ENCODE data around the gene TMEM86A.
"Not testable (repeated sequence)": the region's sequence is repeated elsewhere in the genome, so short reads cannot be mapped to it uniquely, and the experiment has no call there.

The TMEM86A gene
- 0.14 to 4.6 (median 0.82) reads per million in 3 experiments for total RNA-seq

GRCh38 chr11:18698341-18699268 lies at the start of gene TMEM86A:
TMEM86A (plus strand) TSS chr11:18698779; CDS start chr11:18698887, 108 bp downstream.
- peak; percentile 84 for DNase-seq

- no peak for DNase-seq
Measured at GRCh38 chr11:18650353-18650752, 48.2 kb upstream of the TMEM86A start.

- DNase-seq = peak; percentile 63
Measured at GRCh38 chr11:18650859-18651557, 47.6 kb upstream of the TMEM86A start.

GRCh38 chr11:18657673-18658072 lies 40.9 kb upstream of the TMEM86A start:
- no peak for DNase-seq

- DNase-seq = not testable (repeated sequence)
Measured at GRCh38 chr11:18665353-18665872, 33.2 kb upstream of the TMEM86A start.

GRCh38 chr11:18668131-18668530 lies 30.4 kb upstream of the TMEM86A start:
- no peak for DNase-seq

- peak; percentile 19 for DNase-seq
Measured at GRCh38 chr11:18669219-18669596, 29.4 kb upstream of the TMEM86A start.

GRCh38 chr11:18669711-18670110 lies 28.9 kb upstream of the TMEM86A start:
- DNase-seq = no peak

GRCh38 chr11:18671246-18671645 lies 27.3 kb upstream of the TMEM86A start:
- DNase-seq = no peak

- DNase-seq = peak; percentile 80
Measured at GRCh38 chr11:18672209-18672608, 26.4 kb upstream of the TMEM86A start.

- DNase-seq = no peak
Measured at GRCh38 chr11:18676803-18677202, 21.8 kb upstream of the TMEM86A start.

GRCh38 chr11:18677560-18677959 lies 21.0 kb upstream of the TMEM86A start:
- DNase-seq = no peak

- not testable (repeated sequence) for DNase-seq
Measured at GRCh38 chr11:18681949-18682348, 16.6 kb upstream of the TMEM86A start.

- DNase-seq = no peak
Measured at GRCh38 chr11:18682466-18682865, 16.1 kb upstream of the TMEM86A start.

- no peak for DNase-seq
Measured at GRCh38 chr11:18684267-18684666, 14.3 kb upstream of the TMEM86A start.

GRCh38 chr11:18691467-18692140 lies 7.0 kb upstream of the TMEM86A start:
- not testable (repeated sequence) for DNase-seq

- no peak for DNase-seq
Measured at GRCh38 chr11:18692941-18693760, 5.4 kb upstream of the TMEM86A start.

GRCh38 chr11:18696638-18697225 lies 1.8 kb upstream of the TMEM86A start:
- DNase-seq = no peak

GRCh38 chr11:18697576-18697975 lies 1.0 kb upstream of the TMEM86A start:
- DNase-seq = no peak

- no peak for DNase-seq
Measured at GRCh38 chr11:18699269-18699596, 654 bp downstream of the TMEM86A start.

GRCh38 chr11:18699848-18700261 lies 1.3 kb downstream of the TMEM86A start:
- DNase-seq = no peak

GRCh38 chr11:18700375-18700774 lies 1.8 kb downstream of the TMEM86A start:
- DNase-seq = no peak
